IMR-90 (cell line): ENCODE data around the gene SLC17A4. TPM values are rescaled to one million over a fixed set of nuclear protein-coding genes. Genes with fewer than 3 reads are reported as not detected.

Experiments
- ATAC-seq: fragments of 200-7000 bp; cut with Tn5 transposase; 2 replicates; pipeline ENCODE4 v1.9.1; 2020; ENCODE audit warnings: low read depth, mild to moderate bottlenecking, moderate library complexity
- BruUV-seq: library from RNA; stranded (reverse); fragments of 400-500 nt; replicated peaks from 2 replicates; lab custom pipeline; 2021; lab: Mats Ljungman, UMichigan
- CTCF ChIA-PET: fragments of 300-600 bp; formaldehyde crosslinking; extraction: SDS; loops from one replicate; lab custom pipeline; 2021; ENCODE audit warnings: antibody characterized with exemption; lab: Yijun Ruan, JAX
- POLR2A ChIA-PET: fragments of 300-600 bp; sonication (Branson Sonifier 250); formaldehyde crosslinking; loops from one replicate; lab custom pipeline; 2022; ENCODE audit warnings: antibody characterized with exemption; ENCODE audit not compliant: unreplicated experiment; lab: Charles Lee
- DNase-seq: peaks from one replicate; pipeline ENCODE4 v3.0.0; 2013
- H2AFZ ChIP-seq: replicated peaks from 2 replicates; pipeline ENCODE3; 2013; ENCODE audit warnings: low read length, mild to moderate bottlenecking; ENCODE audit not compliant: poor library complexity
- H2AK5ac ChIP-seq: 2 replicates; pipeline ENCODE4 v1.6.1; 2013; ENCODE audit warnings: low read depth, low read length, inconsistent platforms
- H2AK9ac ChIP-seq: replicated peaks from 2 replicates; pipeline ENCODE3; 2013; ENCODE audit warnings: mild to moderate bottlenecking, low read depth, low read length, moderate library complexity; ENCODE audit not compliant: poor library complexity
- H2BK120ac ChIP-seq: 2 replicates; pipeline ENCODE4 v1.6.1; 2013; ENCODE audit warnings: low read depth, low read length, inconsistent platforms
- H2BK15ac ChIP-seq: 3 replicates; pipeline ENCODE4 v1.6.1; 2013; ENCODE audit warnings: low read depth, low read length, inconsistent platforms
- H2BK20ac ChIP-seq: 2 replicates; pipeline ENCODE4 v1.6.1; 2013; ENCODE audit warnings: low read depth, mild to moderate bottlenecking, inconsistent platforms, low read length, moderate library complexity
- H2BK5ac ChIP-seq: 2 replicates; pipeline ENCODE4 v1.6.1; 2013; ENCODE audit warnings: mild to moderate bottlenecking, low read depth, low read length, inconsistent platforms; ENCODE audit not compliant: poor library complexity, severe bottlenecking
- H3K14ac ChIP-seq: replicated peaks from 2 replicates; pipeline ENCODE4 v1.6.1; 2013; ENCODE audit warnings: low read depth, low read length, inconsistent platforms
- H3K18ac ChIP-seq: 2 replicates; pipeline ENCODE4 v1.6.1; 2013; ENCODE audit warnings: low read depth, low read length, control low read depth
- H3K23ac ChIP-seq: 2 replicates; pipeline ENCODE4 v1.6.1; 2013; ENCODE audit warnings: low read depth, low read length, inconsistent platforms
- H3K27ac ChIP-seq: 2 replicates; pipeline ENCODE4 v1.5.1; 2013; ENCODE audit warnings: mild to moderate bottlenecking, control low read depth, low read length; ENCODE audit not compliant: insufficient read depth
- H3K27me3 ChIP-seq: 2 replicates; pipeline ENCODE4 v1.6.1; 2013; ENCODE audit warnings: low read length; ENCODE audit not compliant: control insufficient read depth, insufficient read depth
- H3K36me3 ChIP-seq: 2 replicates; pipeline ENCODE4 v1.6.1; 2013; ENCODE audit warnings: low read length, mixed read lengths; ENCODE audit not compliant: control insufficient read depth, insufficient read depth
- H3K4ac ChIP-seq: 2 replicates; pipeline ENCODE4 v1.6.1; 2013; ENCODE audit warnings: low read depth, low read length, inconsistent platforms
- H3K4me1 ChIP-seq: 2 replicates; pipeline ENCODE4 v1.6.1; 2013; ENCODE audit warnings: low read length, mixed read lengths; ENCODE audit not compliant: control insufficient read depth, insufficient read depth
- H3K4me2 ChIP-seq: 2 replicates; pipeline ENCODE4 v1.6.1; 2013; ENCODE audit warnings: low read depth, mild to moderate bottlenecking, control low read depth, low read length, moderate library complexity
- H3K4me3 ChIP-seq: 2 replicates; pipeline ENCODE4 v1.5.1; 2013; ENCODE audit warnings: low read depth, mild to moderate bottlenecking, control low read depth, low read length, moderate library complexity; ENCODE audit not compliant: insufficient read depth
- H3K56ac ChIP-seq: 2 replicates; pipeline ENCODE4 v1.6.1; 2013; ENCODE audit warnings: low read length, inconsistent platforms; ENCODE audit not compliant: insufficient read depth; ENCODE audit errors: extremely low read depth
- H3K79me1 ChIP-seq, 2 experiments: 2 replicates each; pipeline ENCODE4 v1.6.1; 2013; ENCODE audit warnings: low read length in 2 of 2, inconsistent platforms in 1 of 2, low read depth in 1 of 2
- H3K9ac ChIP-seq: 2 replicates; pipeline ENCODE4 v1.6.1; 2013; ENCODE audit warnings: low read depth, low read length, control low read depth
- H3K9me1 ChIP-seq: 2 replicates; pipeline ENCODE4 v1.6.1; 2013; ENCODE audit warnings: low read length, inconsistent platforms; ENCODE audit not compliant: insufficient read depth
- H3K9me3 ChIP-seq: 2 replicates; pipeline ENCODE4 v1.6.1; 2013; ENCODE audit warnings: low read length; ENCODE audit not compliant: control insufficient read depth, insufficient read depth
- H4K20me1 ChIP-seq: 2 replicates; pipeline ENCODE4 v1.6.1; 2013; ENCODE audit warnings: low read length, inconsistent platforms; ENCODE audit not compliant: insufficient read depth
- H4K5ac ChIP-seq: 2 replicates; pipeline ENCODE4 v1.6.1; 2013; ENCODE audit warnings: mild to moderate bottlenecking, low read depth, low read length, control low read depth
- H4K8ac ChIP-seq, 2 experiments: 2 replicates each; pipeline ENCODE4 v1.6.1; 2013; ENCODE audit warnings: low read depth in 2 of 2, low read length in 2 of 2, control low read depth in 1 of 2, inconsistent platforms in 1 of 2
- H4K91ac ChIP-seq: 2 replicates; pipeline ENCODE4 v1.6.1; 2013; ENCODE audit warnings: low read depth, low read length, inconsistent platforms; ENCODE audit not compliant: insufficient read depth
- MAZ ChIP-seq: IDR thresholded peaks from 2 replicates; pipeline ENCODE4 v1.6.1; 2012; ENCODE audit warnings: low read depth, mild to moderate bottlenecking, low read length, improper control_type of control experiment, moderate library complexity, borderline replicate concordance
- WGBS, 2 experiments: methylation state at CpG; one replicate each; pipeline versions ENCODE4 v1.1.5 to v1.1.7; 2013; ENCODE audit warnings: missing lambda C conversion rate in 2 of 2; ENCODE audit not compliant: insufficient read length in 1 of 2; ENCODE audit errors: extremely low coverage in 2 of 2; 5-methylcytosine and 5-hydroxymethylcytosine counted together
- dilution Hi-C: fragments of 300-500 bp; cut with HindIII; formaldehyde crosslinking; loops from one replicate; pipeline ENCODE4 v1.14.3; 2018; ENCODE audit warnings: low sequenced_read_pairs; ENCODE audit not compliant: unreplicated experiment
- in situ Hi-C: fragments of 300-500 bp; cut with MboI; formaldehyde crosslinking; loops from 3 replicates; pipeline ENCODE4 v1.14.3; 2019; ENCODE audit warnings: low sequenced_read_pairs, inconsistent platforms, mixed read lengths
- intact Hi-C: fragments of 100-400 bp; cut with micrococcal nuclease; formaldehyde crosslinking; loops from 2 replicates; pipeline ENCODE4 v1.10.0; 2022
- polyA plus RNA-seq, 3 experiments: library from polyadenylated mRNA; depleted of rRNA; stranded (reverse); fragments of >200 nt; gene quantifications; 2 replicates each; pipeline ENCODE4 v1.2.3, GENCODE V29; 2012; ENCODE audit warnings: low replicate concordance in 1 of 3
- total RNA-seq: library from RNA; depleted of rRNA; stranded (reverse); fragments of >200 nt; gene quantifications from 2 replicates; pipeline ENCODE4 v1.2.3, GENCODE V29; 2012

Gene SLC17A4
- total and polyA plus RNA-seq, 2 of the 4 experiments (the other 2 are of a cell fraction), result not detected

- Histone ChIP-seq H3K18ac (no peak overlapping the region), H3K36me3 (no peaks in the 10 kb centered on the region), H2BK20ac (no peak overlapping the region), H3K9ac (no peak overlapping the region), H3K56ac (no peak overlapping the region), H3K27me3 (no peaks in the 10 kb centered on the region), H3K4me3 (no peak overlapping the region), H2AK5ac (no peak overlapping the region), H3K9me3 (no peaks in the 10 kb centered on the region), H3K79me1 (no peaks in the 10 kb centered on the region), H3K14ac (no peak overlapping the region), H4K20me1 (no peaks in the 10 kb centered on the region), H3K4me2 (no peak overlapping the region), H3K4me1 (no peaks in the 10 kb centered on the region), H3K4ac (no peak overlapping the region), H4K8ac (no peak overlapping the region), H2BK120ac (no peak overlapping the region), H4K91ac (no peak overlapping the region), H2AFZ (no peak overlapping the region), H4K5ac (no peak overlapping the region), H3K9me1 (no peaks in the 10 kb centered on the region), H2BK15ac (no peak overlapping the region), H2BK5ac (no peak overlapping the region), H2AK9ac (no peak overlapping the region), H3K23ac (no peak overlapping the region), H3K27ac (no peak overlapping the region)
- BruUV-seq, result no TSS peak
- no CpG with 5 or more reads among the region's 9 CpGs for WGBS, 2 experiments
- intact Hi-C loops, result no loop called here
- ChIA-PET CTCF (no interaction called here), POLR2A (no interaction called here)
- DNase-seq, result no peak
- no peak for TF ChIP-seq MAZ
- in situ Hi-C loops, result no loop called here
- no peak for ATAC-seq
- dilution Hi-C loops, result no loop called here
Observed at GRCh38 chr6:25756382-25757363, 2.1 kb downstream of the SLC17A4 start.
